Measurements from ENCODE around the gene PLA2G7.
"Not testable (repeated sequence)": the region's sequence is repeated elsewhere in the genome, so short reads cannot be mapped to it uniquely, and the experiment has no call there.

The PLA2G7 gene

DNA sequence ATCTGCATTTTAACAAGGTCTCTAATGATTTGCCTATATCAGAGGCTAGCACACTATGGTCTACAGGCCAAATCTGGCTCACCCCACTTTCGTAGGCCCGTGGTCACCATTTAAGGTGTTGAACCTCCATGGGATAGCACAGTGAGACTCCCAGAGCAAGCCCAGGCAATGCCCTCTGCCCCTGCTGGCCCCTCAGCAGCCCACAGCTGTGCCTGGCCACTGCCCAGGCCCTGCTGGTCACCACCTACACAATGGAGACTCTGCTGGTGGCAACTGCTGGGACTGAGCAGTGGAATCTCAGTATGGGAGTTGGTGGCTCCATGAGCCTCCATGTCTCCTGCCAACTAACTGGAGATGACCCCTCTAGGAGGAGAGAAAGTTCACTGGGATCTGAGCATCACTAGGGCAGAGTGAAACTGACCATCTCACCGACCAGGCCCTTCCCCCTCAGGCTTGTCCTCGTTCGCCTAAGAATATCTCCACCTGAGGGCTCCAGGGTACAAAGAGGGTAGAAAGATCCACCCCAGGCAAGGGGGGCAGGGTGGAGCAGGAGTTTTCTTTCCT is 13.8 kb upstream of the PLA2G7 start:
- WGBS, 2 experiments (ENCODE audit: insufficient coverage in 2 of 2) = 86 to 98% methylated on average over 5 of the region's 5 CpGs
- no peaks in the 10 kb centered on the region for H3K36me3 ChIP-seq (ENCODE audit: control insufficient read depth, insufficient read depth, low read length)

DNA sequence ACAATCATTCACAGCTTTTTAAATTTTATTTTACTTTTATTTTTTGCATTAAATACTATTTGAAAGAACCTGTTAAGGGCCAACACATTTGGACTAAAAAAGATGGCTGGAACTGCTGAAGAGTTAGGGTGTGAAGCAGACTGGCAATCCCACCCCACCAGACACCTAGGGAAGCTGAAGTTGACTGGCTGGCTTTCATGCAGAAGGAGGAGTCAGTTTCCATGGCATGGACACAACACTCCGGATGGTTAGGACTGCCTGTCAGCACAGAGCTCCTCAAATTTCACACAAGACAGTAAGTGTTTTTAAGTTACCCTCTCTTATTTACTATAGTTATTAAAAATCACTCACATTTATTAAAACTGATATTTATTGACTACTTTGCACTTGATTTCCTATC is 11.5 kb upstream of the PLA2G7 start, which contains the start of gene ANKRD66:
Gene ANKRD66 (plus strand): TSS at position 238 of the 400 bp plus-strand sequence. CDS start 5,016 bp downstream, outside the sequence.
- Histone ChIP-seq H3K27ac (ENCODE audit: low read depth, low read length, severe bottlenecking) (no peak within 1 kb of the TSS), H3K4me1 (ENCODE audit: control insufficient read depth, insufficient read depth, low read length, poor library complexity, severe bottlenecking) (no peaks in the 10 kb centered on the region), H3K36me3 (ENCODE audit: control insufficient read depth, insufficient read depth, low read length) (no peaks in the 10 kb centered on the region), H3K9me3 (ENCODE audit: control insufficient read depth, low read length) (no peaks in the 10 kb centered on the region), H3K4me3 (ENCODE audit: extremely low read depth, insufficient read depth, low read length, poor library complexity, severe bottlenecking) (no peak within 1 kb of the TSS)
- WGBS, 2 experiments (ENCODE audit: insufficient coverage in 2 of 2) = 20% methylated on average over 1 of the region's 1 CpG; no CpG with 5 or more reads in 1 of the 2 experiments

More for the DNA sequence above, 13.8 kb upstream of the PLA2G7 start:
- Histone ChIP-seq H3K9me3 (ENCODE audit: control insufficient read depth, low read length) (no peaks in the 10 kb centered on the region), H3K4me1 (ENCODE audit: control insufficient read depth, insufficient read depth, low read length, poor library complexity, severe bottlenecking) (no peaks in the 10 kb centered on the region), H3K27ac (ENCODE audit: low read depth, low read length, severe bottlenecking) (no peak overlapping the region), H3K4me3 (ENCODE audit: extremely low read depth, insufficient read depth, low read length, poor library complexity, severe bottlenecking) (no peak overlapping the region)

DNA sequence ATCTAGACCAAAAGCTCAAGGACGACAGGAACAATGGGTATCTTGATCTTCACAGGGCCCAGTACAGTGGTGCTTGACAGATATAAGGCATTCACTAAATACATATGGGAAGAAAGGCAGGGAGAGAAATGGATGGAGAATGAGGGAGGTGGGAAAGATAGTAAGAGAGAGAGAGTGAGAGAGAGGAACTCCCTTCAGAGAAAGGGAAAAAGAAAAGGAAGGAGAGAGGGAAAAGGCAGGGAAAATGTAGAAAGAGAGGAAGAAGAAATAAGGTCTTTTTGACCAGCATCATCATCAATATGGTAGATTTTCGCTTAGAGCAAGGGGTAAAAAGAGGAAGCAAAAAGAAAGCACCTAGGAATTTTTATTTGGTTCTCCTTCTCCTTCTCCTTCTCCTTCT is 10.8 kb upstream of the PLA2G7 start:
- no peaks in the 10 kb centered on the region for H3K4me1 ChIP-seq (ENCODE audit: control insufficient read depth, insufficient read depth, low read length, poor library complexity, severe bottlenecking)
- no peak overlapping the region for H3K4me3 ChIP-seq (ENCODE audit: extremely low read depth, insufficient read depth, low read length, poor library complexity, severe bottlenecking)
- 83% methylated on average over 1 of the region's 2 CpGs; no CpG with 5 or more reads in 1 of the 2 experiments for WGBS, 2 experiments (ENCODE audit: insufficient coverage in 2 of 2)

DNA sequence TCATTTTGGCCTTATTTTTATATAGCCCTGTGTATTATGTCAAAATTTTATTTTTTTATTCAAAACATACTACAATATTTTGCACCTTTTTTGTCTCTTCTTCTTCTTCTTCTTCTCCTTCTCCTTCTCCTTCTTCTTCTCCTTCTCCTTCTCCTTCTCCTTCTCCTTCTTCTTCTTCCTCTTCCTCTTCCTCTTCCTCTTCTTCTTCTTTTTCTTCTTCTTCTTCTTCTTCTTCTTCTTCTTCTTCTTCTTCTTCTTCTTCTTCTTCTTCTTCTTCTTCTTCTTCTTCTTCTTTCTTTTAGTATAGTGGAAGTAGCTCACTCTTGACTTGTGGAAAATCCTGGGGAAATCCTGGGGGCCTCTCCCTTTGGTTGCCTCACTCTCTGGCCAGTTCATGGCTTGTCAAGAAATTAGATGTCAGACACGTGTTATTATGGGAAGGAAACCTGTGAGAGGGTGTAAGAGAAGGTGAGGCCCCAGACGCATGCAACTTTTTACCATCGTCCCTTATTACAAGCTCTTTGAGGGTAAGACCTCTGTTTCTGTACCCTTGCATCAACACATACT is 9.1 kb upstream of the PLA2G7 start:
- not testable (repeated sequence) for H3K4me3 ChIP-seq (ENCODE audit: extremely low read depth, insufficient read depth, low read length, poor library complexity, severe bottlenecking); H3K36me3 ChIP-seq (ENCODE audit: control insufficient read depth, insufficient read depth, low read length); H3K9me3 ChIP-seq (ENCODE audit: control insufficient read depth, low read length); H3K4me1 ChIP-seq (ENCODE audit: control insufficient read depth, insufficient read depth, low read length, poor library complexity, severe bottlenecking); H3K27ac ChIP-seq (ENCODE audit: low read depth, low read length, severe bottlenecking)
- WGBS, 2 experiments (ENCODE audit: insufficient coverage in 2 of 2) = no CpG with 5 or more reads among the region's 3 CpGs

More for the DNA sequence above, 10.8 kb upstream of the PLA2G7 start:
- H3K27ac ChIP-seq (ENCODE audit: low read depth, low read length, severe bottlenecking) = no peak overlapping the region
- no peaks in the 10 kb centered on the region for H3K36me3 ChIP-seq (ENCODE audit: control insufficient read depth, insufficient read depth, low read length)
- no peaks in the 10 kb centered on the region for H3K9me3 ChIP-seq (ENCODE audit: control insufficient read depth, low read length)

DNA sequence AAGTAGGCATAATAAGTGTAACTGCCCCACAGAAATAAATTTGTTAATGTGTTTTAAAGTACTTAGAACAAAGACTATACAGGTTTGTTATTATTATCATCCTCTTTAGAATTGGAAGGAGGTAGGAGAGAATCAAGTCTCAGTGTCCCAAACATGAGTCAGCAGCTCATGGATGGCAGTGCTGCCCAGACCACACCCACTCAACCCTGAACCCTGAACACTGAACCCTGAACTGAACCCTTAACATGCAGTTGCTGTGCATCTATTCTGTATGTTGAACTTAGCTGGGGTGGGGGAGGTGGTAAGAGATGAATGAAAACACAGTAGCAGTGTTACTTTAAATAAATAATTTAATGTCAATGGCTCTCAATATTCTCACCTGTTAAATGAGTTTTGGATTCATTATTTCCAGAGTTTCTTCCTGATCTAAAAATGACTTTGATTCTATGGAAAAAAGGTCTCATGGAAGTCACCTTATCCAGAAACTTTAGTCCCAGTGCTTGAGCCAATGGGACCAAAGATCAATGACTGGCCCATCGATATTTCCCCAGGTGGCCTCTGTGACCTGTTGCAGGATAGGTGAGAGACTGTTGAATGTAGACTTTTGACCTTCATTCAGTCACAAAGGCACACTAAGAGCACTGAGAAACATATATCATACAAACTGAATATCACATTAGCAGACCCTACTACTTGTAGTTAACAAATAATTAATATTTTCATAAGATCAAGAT is 8.4 kb upstream of the PLA2G7 start:
- Histone ChIP-seq H3K36me3 (ENCODE audit: control insufficient read depth, insufficient read depth, low read length) (no peaks in the 10 kb centered on the region), H3K4me1 (ENCODE audit: control insufficient read depth, insufficient read depth, low read length, poor library complexity, severe bottlenecking) (no peaks in the 10 kb centered on the region), H3K27ac (ENCODE audit: low read depth, low read length, severe bottlenecking) (no peak overlapping the region), H3K4me3 (ENCODE audit: extremely low read depth, insufficient read depth, low read length, poor library complexity, severe bottlenecking) (no peak overlapping the region), H3K9me3 (ENCODE audit: control insufficient read depth, low read length) (no peaks in the 10 kb centered on the region)
- 100% methylated on average over 1 of the region's 1 CpG; no CpG with 5 or more reads in 1 of the 2 experiments for WGBS, 2 experiments (ENCODE audit: insufficient coverage in 2 of 2)

DNA sequence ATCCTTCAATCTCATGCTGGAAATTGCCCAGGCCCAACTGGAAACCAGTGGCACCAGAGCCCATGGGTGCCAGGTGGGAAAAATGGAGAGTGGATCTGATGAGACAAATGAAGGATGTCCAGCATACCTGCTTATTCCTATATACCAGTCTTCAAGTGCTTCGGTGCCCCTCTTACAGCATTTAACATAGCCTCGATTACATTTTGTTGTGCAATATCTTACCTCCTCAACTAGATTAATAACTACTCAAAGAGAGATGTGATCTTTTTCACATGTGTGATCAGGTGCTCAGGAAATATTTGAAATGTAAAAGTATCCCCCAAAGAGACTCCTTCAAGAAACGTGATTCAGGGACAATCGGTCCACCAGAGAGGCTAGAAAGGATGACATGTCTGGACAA is 6.7 kb upstream of the PLA2G7 start:
- Histone ChIP-seq H3K27ac (ENCODE audit: low read depth, low read length, severe bottlenecking) (no peak overlapping the region), H3K4me1 (ENCODE audit: control insufficient read depth, insufficient read depth, low read length, poor library complexity, severe bottlenecking) (no peaks in the 10 kb centered on the region), H3K9me3 (ENCODE audit: control insufficient read depth, low read length) (no peaks in the 10 kb centered on the region), H3K4me3 (ENCODE audit: extremely low read depth, insufficient read depth, low read length, poor library complexity, severe bottlenecking) (no peak overlapping the region), H3K36me3 (ENCODE audit: control insufficient read depth, insufficient read depth, low read length) (no peaks in the 10 kb centered on the region)
- WGBS, 2 experiments (ENCODE audit: insufficient coverage in 2 of 2) = 87 to 100% methylated on average over 1 to 3 of the region's 4 CpGs

DNA sequence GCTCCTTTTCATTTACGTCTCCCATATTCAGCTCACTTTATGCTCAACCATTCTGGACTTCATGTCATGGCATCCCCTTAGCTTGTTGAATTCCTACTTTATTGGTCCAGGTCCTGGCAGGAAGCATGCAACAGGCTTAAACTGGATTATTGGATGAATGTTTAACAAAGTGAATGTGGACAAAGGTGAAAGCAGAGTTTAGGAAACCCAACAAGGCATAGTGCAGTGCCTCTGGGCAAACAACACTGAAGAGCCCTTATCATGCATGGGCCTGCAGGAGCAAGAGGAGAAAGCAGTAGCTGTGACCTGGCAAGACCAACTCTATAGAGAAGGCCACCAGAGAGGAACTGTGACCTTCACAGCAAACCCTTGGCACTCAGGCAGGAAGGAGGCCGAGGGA is 6.3 kb upstream of the PLA2G7 start:
- Histone ChIP-seq H3K36me3 (ENCODE audit: control insufficient read depth, insufficient read depth, low read length) (no peaks in the 10 kb centered on the region), H3K4me3 (ENCODE audit: extremely low read depth, insufficient read depth, low read length, poor library complexity, severe bottlenecking) (no peak overlapping the region), H3K4me1 (ENCODE audit: control insufficient read depth, insufficient read depth, low read length, poor library complexity, severe bottlenecking) (no peaks in the 10 kb centered on the region), H3K27ac (ENCODE audit: low read depth, low read length, severe bottlenecking) (no peak overlapping the region), H3K9me3 (ENCODE audit: control insufficient read depth, low read length) (no peaks in the 10 kb centered on the region)
- WGBS, 2 experiments (ENCODE audit: insufficient coverage in 2 of 2) = 90 to 100% methylated on average over 1 to 2 of the region's 2 CpGs

DNA sequence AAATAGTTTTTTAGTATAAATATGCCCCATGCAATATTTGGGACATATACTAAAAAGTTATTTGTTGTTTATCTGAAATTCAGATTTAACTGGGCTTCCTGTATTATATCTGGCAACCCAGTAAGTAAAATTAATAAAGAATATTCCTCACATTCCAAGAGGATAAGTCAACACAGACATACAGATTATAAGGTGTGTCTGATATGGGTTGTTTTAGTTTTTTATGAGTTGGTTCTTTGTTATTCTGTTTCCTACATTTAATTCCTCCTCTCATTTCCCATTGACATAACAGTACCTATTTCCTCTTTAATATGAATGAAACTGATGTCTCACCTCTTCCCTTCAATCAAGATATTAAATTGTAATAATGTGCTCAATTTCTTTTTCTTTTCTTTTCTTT is 1.7 kb upstream of the PLA2G7 start:
- Histone ChIP-seq H3K36me3 (ENCODE audit: control insufficient read depth, insufficient read depth, low read length) (no peaks in the 10 kb centered on the region), H3K9me3 (ENCODE audit: control insufficient read depth, low read length) (no peaks in the 10 kb centered on the region), H3K4me1 (ENCODE audit: control insufficient read depth, insufficient read depth, low read length, poor library complexity, severe bottlenecking) (no peaks in the 10 kb centered on the region), H3K27ac (ENCODE audit: low read depth, low read length, severe bottlenecking) (no peak overlapping the region), H3K4me3 (ENCODE audit: extremely low read depth, insufficient read depth, low read length, poor library complexity, severe bottlenecking) (no peak overlapping the region)

DNA sequence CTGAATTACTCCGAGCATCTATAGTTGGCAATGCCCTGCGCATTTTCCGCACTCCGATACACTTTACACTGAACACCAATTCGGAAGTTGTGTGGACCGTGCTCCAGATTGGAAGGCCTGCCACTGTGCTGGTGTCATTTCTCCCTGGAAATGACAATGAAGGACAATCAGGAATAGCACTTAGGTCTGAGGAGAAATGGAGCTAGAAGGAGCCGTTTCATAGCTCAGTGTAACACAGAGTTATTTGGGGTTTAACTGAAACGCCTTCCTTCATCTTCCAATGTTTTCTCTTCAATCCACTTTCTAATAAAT is 501 bp upstream of the PLA2G7 start:
- H3K4me3 ChIP-seq (ENCODE audit: extremely low read depth, insufficient read depth, low read length, poor library complexity, severe bottlenecking) = peak overlapping the region; percentile 53
- WGBS, 2 experiments (ENCODE audit: insufficient coverage in 2 of 2) = 28 to 35% methylated on average over 5 to 6 of the region's 8 CpGs

DNA sequence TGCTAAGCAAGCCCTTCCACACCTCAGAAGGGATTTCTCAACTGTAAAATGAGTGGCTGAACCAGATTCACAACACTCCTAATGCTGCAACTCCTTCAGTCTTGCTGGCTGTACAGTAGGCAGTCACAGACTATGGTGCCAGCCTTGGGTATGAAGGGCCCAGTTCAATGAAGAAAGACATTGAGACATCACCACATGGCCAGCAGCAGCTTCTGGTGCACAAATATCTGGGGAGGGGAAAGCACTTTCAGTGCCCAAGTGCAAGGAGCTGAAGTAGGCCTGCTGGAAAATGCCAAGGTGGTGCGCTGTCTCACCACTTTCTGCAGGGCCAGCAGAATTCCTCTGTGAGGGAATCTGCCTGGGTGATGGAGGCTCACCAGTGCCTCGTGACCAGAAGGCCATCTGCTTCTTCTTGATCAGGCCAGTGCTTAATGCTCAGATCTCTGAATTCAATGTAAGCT is 1.8 kb downstream of the PLA2G7 start:
- WGBS, 2 experiments (ENCODE audit: insufficient coverage in 2 of 2) = 91 to 100% methylated on average over 2 of the region's 2 CpGs
- no peaks in the 10 kb centered on the region for H3K36me3 ChIP-seq (ENCODE audit: control insufficient read depth, insufficient read depth, low read length)
- H3K27ac ChIP-seq (ENCODE audit: low read depth, low read length, severe bottlenecking) = no peak overlapping the region
- H3K4me1 ChIP-seq (ENCODE audit: control insufficient read depth, insufficient read depth, low read length, poor library complexity, severe bottlenecking) = no peaks in the 10 kb centered on the region
- H3K4me3 ChIP-seq (ENCODE audit: extremely low read depth, insufficient read depth, low read length, poor library complexity, severe bottlenecking) = no peak overlapping the region
- no peaks in the 10 kb centered on the region for H3K9me3 ChIP-seq (ENCODE audit: control insufficient read depth, low read length)

More for the DNA sequence above, 501 bp upstream of the PLA2G7 start:
- Histone ChIP-seq H3K4me1 (ENCODE audit: control insufficient read depth, insufficient read depth, low read length, poor library complexity, severe bottlenecking) (no peaks in the 10 kb centered on the region), H3K36me3 (ENCODE audit: control insufficient read depth, insufficient read depth, low read length) (no peaks in the 10 kb centered on the region), H3K9me3 (ENCODE audit: control insufficient read depth, low read length) (no peaks in the 10 kb centered on the region), H3K27ac (ENCODE audit: low read depth, low read length, severe bottlenecking) (no peak overlapping the region)

DNA sequence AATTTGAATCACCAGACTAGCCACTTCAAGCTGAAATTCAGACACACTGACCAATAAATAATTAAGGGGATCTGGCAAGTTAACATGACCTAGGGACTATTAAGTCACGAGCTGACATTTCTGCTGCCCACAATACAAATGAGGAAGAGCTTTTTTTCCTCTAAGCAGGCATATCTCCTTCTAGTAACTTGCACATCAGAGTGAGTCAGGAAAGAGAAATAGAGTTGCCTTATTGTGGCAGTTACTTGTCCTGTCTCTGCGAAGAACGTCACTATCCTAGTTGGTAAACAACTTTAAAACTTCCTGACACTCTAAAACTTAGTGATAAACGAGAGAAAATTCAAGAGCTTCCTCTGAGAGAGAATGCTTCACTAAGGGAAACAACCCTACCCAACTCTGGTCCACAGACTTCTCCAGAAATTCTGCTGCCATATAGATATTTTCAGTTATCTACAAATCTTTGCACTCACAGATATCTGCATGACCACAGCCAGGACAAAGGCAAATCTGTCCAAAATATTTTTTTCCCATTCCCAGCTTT is 4.2 kb downstream of the PLA2G7 start:
- Histone ChIP-seq H3K4me1 (ENCODE audit: control insufficient read depth, insufficient read depth, low read length, poor library complexity, severe bottlenecking) (no peaks in the 10 kb centered on the region), H3K9me3 (ENCODE audit: control insufficient read depth, low read length) (no peaks in the 10 kb centered on the region), H3K36me3 (ENCODE audit: control insufficient read depth, insufficient read depth, low read length) (no peaks in the 10 kb centered on the region), H3K27ac (ENCODE audit: low read depth, low read length, severe bottlenecking) (no peak overlapping the region), H3K4me3 (ENCODE audit: extremely low read depth, insufficient read depth, low read length, poor library complexity, severe bottlenecking) (no peak overlapping the region)
- WGBS, 2 experiments (ENCODE audit: insufficient coverage in 2 of 2) = 84 to 100% methylated on average over 3 to 4 of the region's 4 CpGs

Data from mesodermal cell (in vitro differentiated cells).